DOHH2 (cell line): ENCODE measurements around the gene EIF3K.

ENCODE experiments used
- EZH2phosphoT487 ChIP-seq: fragments of 200-600 bp; sonication (generic); IDR thresholded peaks from 2 replicates; pipeline ENCODE4 v1.6.1; 2017; ENCODE audit warnings: borderline replicate concordance, mild to moderate bottlenecking, antibody characterized with exemption, low read length, moderate library complexity, mixed read lengths
- TF ChIP-seq, protein P1 (sequence below): fragments of 200-600 bp; sonication (generic); IDR thresholded peaks from one replicate; pipeline ENCODE4 v1.5.1; 2014; ENCODE audit warnings: antibody characterized with exemption, mild to moderate bottlenecking, low read depth, low read length; ENCODE audit not compliant: poor library complexity, severe bottlenecking

DNA sequence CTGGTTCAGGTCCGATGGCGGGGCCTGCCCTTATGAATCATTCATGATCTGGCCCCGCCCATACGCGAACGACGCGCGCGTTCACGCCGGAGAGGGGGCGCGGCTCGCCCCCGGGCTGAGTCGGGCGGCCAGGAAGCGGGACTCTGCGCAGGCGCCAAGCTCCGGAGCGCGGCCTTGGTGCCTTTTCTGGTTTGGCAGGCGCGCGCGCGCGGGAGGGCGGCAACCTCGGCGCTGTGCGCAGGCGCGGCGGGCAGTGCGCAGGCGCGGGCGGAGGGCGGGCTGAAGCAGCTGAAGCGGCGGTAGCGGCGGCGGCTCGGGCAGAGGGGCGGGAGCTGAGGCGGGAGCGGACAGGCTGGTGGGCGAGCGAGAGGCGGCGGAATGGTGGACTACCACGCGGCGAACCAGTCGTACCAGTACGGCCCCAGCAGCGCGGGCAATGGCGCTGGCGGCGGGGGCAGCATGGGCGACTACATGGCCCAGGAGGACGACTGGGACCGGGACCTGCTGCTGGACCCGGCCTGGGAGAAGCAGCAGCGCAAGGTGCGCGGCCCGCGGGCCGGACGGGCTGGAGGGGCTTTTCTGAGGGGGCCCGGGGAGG lies 28.5 kb downstream of the EIF3K start, which contains the start of gene ACTN4:
- TF ChIP-seq, protein P1, sequence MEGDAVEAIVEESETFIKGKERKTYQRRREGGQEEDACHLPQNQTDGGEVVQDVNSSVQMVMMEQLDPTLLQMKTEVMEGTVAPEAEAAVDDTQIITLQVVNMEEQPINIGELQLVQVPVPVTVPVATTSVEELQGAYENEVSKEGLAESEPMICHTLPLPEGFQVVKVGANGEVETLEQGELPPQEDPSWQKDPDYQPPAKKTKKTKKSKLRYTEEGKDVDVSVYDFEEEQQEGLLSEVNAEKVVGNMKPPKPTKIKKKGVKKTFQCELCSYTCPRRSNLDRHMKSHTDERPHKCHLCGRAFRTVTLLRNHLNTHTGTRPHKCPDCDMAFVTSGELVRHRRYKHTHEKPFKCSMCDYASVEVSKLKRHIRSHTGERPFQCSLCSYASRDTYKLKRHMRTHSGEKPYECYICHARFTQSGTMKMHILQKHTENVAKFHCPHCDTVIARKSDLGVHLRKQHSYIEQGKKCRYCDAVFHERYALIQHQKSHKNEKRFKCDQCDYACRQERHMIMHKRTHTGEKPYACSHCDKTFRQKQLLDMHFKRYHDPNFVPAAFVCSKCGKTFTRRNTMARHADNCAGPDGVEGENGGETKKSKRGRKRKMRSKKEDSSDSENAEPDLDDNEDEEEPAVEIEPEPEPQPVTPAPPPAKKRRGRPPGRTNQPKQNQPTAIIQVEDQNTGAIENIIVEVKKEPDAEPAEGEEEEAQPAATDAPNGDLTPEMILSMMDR = no peak
- no peak for TF ChIP-seq EZH2phosphoT487
